T-cell (primary cell): Measurements from ENCODE around the gene NHSL2. TPM values are rescaled to one million over a fixed set of nuclear protein-coding genes. Genes with fewer than 3 reads are reported as not detected.

Experiments
- ATAC-seq, 4 experiments: fragments of 200-7000 bp in 3 of 4; fragments of 150-1000 bp in 1 of 4; cut with Tn5 transposase; replicated peaks in 1 of 4; 1 replicate in 3 of 4; 2 replicates in 1 of 4; pipeline ENCODE4 v1.10.0; 2021; ENCODE audit warnings: moderate library complexity in 3 of 4, mild to moderate bottlenecking in 2 of 4, moderate number of reproducible peaks in 1 of 4
- CTCF ChIA-PET, 2 donors: fragments of 300-600 bp; sonication (Branson Sonifier 250); formaldehyde crosslinking; loops; one replicate each; lab custom pipeline; 2022; ENCODE audit warnings: antibody characterized with exemption in 2 of 2; lab: Charles Lee
- POLR2A ChIA-PET, 2 donors: fragments of 300-600 bp; sonication (Branson Sonifier 250); formaldehyde crosslinking; loops; one replicate each; lab custom pipeline; 2022; ENCODE audit warnings: antibody characterized with exemption in 2 of 2; lab: Charles Lee
- DNase-seq, 35 experiments: peaks; one replicate each; pipeline versions ENCODE4 v3.0.0 to v3.0.0-alpha.2; 2013 to 2023
- H3K27ac ChIP-seq: one replicate; pipeline ENCODE4 v1.5.1; 2013; ENCODE audit warnings: low read length
- H3K27me3 ChIP-seq, 2 experiments: replicated peaks in 1 of 2; 1 replicate in 1 of 2; 2 replicates in 1 of 2; pipeline versions ENCODE4 v1.6.1 to v1.7.0; 2013; ENCODE audit warnings: low read length in 1 of 2, mixed read lengths in 1 of 2; ENCODE audit not compliant: control insufficient read depth in 2 of 2, insufficient read depth in 2 of 2; ENCODE audit errors: extremely low read depth in 1 of 2
- H3K36me3 ChIP-seq, 2 donors: 1 replicate in 1 of 2; 2 replicates in 1 of 2; pipeline versions ENCODE4 v1.6.1 to v1.7.0; 2013; ENCODE audit warnings: low read length in 1 of 2; ENCODE audit not compliant: control insufficient read depth in 2 of 2, insufficient read depth in 1 of 2; ENCODE audit errors: extremely low read depth in 1 of 2
- H3K4me1 ChIP-seq, 2 experiments: 1 replicate in 1 of 2; 2 replicates in 1 of 2; pipeline versions ENCODE4 v1.6.1 to v1.7.0; 2013; ENCODE audit warnings: low read length in 2 of 2, mixed read lengths in 1 of 2; ENCODE audit not compliant: insufficient read depth in 2 of 2, control insufficient read depth in 1 of 2; ENCODE audit errors: extremely low read depth in 1 of 2
- H3K4me3 ChIP-seq, 2 donors: 1 replicate in 1 of 2; 2 replicates in 1 of 2; pipeline versions ENCODE4 v1.5.1 to v1.7.0; 2013; ENCODE audit warnings: mild to moderate bottlenecking in 2 of 2, low read length in 1 of 2, moderate library complexity in 1 of 2; ENCODE audit not compliant: control insufficient read depth in 1 of 2; ENCODE audit errors: extremely low read depth in 1 of 2
- H3K9me3 ChIP-seq: 2 replicates; pipeline ENCODE4 v1.7.0; 2013
- H3K27ac Mint-ChIP-seq, 2 donors: one replicate each; pipeline ENCODE4 v1.8.0; 2020 to 2021; ENCODE audit warnings: mild to moderate bottlenecking in 2 of 2, mixed read lengths in 2 of 2
- H3K27me3 Mint-ChIP-seq, 2 donors: one replicate each; pipeline ENCODE4 v1.8.0; 2021 to 2022; ENCODE audit warnings: mixed read lengths in 2 of 2
- H3K36me3 Mint-ChIP-seq: one replicate; pipeline ENCODE4 v1.8.0; 2021; ENCODE audit warnings: mixed read lengths
- H3K4me1 Mint-ChIP-seq, 3 donors: one replicate each; pipeline ENCODE4 v1.8.0; 2020 to 2022; ENCODE audit warnings: mixed read lengths in 3 of 3, mild to moderate bottlenecking in 1 of 3
- H3K4me3 Mint-ChIP-seq, 3 donors: one replicate each; pipeline ENCODE4 v1.8.0; 2020 to 2022; ENCODE audit warnings: mild to moderate bottlenecking in 3 of 3, mixed read lengths in 3 of 3, moderate library complexity in 3 of 3
- H3K9me3 Mint-ChIP-seq, 3 donors: one replicate each; pipeline ENCODE4 v1.8.0; 2020 to 2022; ENCODE audit warnings: mixed read lengths in 3 of 3
- WGBS: methylation state at CpG from one replicate; pipeline ENCODE4 v1.1.5; 2013; ENCODE audit warnings: missing lambda C conversion rate; ENCODE audit not compliant: insufficient coverage; 5-methylcytosine and 5-hydroxymethylcytosine counted together
- total RNA-seq, 35 experiments: library from RNA in 6 of 35; stranded (reverse) in 6 of 35; fragments of 120-200 nt in 1 of 35; gene quantifications; one replicate each; pipeline versions ENCODE4 v1.2.1 to v1.2.4 and lab custom pipeline; 2013 to 2026

Gene NHSL2
- total RNA-seq, 5 donors from 2014 or later (not counting 1 experiment from before 2014, with no cell fraction given): 3.3 to 11.7 (median 8.1) TPM

GRCh38 chrX:72041176-72041575, 130.5 kb downstream of the NHSL2 start:
- Histone ChIP-seq H3K36me3 (no peaks in the 10 kb centered on the region), H3K4me3 (no peak overlapping the region), H3K27me3 (peaks cover 0 to 2% of the 10 kb centered on the region in 2 experiments), H3K4me1 (peaks cover 0 to 16% of the 10 kb centered on the region in 2 experiments), H3K9me3 (no peaks in the 10 kb centered on the region), H3K27ac (no peak overlapping the region)
- CTCF ChIA-PET: no interaction called here
- H3K9me3 Mint-ChIP-seq: peaks cover 0 to 6% (median 5%) of the 10 kb centered on the region in 3 donors
- H3K4me1 Mint-ChIP-seq: peaks cover 11 to 30% (median 13%) of the 10 kb centered on the region in 3 donors
- DNase-seq: no peak
- no peak overlapping the region for H3K4me3 Mint-ChIP-seq
- POLR2A ChIA-PET: no interaction called here
- 100% methylated on average over 4 of the region's 6 CpGs for whole genome bisulfite sequencing
- H3K36me3 Mint-ChIP-seq: peaks cover 5% of the 10 kb centered on the region
- H3K27ac Mint-ChIP-seq: no peak overlapping the region
- no peak for ATAC-seq
- H3K27me3 Mint-ChIP-seq: peaks cover 0 to 33% of the 10 kb centered on the region in 2 donors

GRCh38 chrX:72041871-72042851, 131.5 kb downstream of the NHSL2 start:
- Mint-ChIP-seq H3K27me3 (peaks cover 0 to 26% of the 10 kb centered on the region in 2 donors), H3K9me3 (no peaks in the 10 kb centered on the region), H3K4me3 (no peak overlapping the region), H3K27ac (peak overlapping the region in 1 of 2 donors; percentile 5), H3K36me3 (no peaks in the 10 kb centered on the region), H3K4me1 (peaks cover 16 to 40% (median 22%) of the 10 kb centered on the region in 3 donors)
- ATAC-seq (no peak), DNase-seq (no peak)
- no peaks in the 10 kb centered on the region for H3K36me3 ChIP-seq
- H3K4me3 ChIP-seq: no peak overlapping the region
- WGBS: 75% methylated on average over 2 of the region's 13 CpGs
- POLR2A ChIA-PET: interaction anchor here (0.6 kb wide), 2 partner anchors 49 to 101 kb away, joined by 4 read pairs; no protein-coding TSS in a partner anchor
- CTCF ChIA-PET: interaction anchor here in 1 of 2 donors (1.0 kb wide), 1 partner anchor 59 kb away, joined by 3 read pairs; no protein-coding TSS in a partner anchor
- H3K27ac ChIP-seq: no peak overlapping the region
- no peaks in the 10 kb centered on the region for H3K9me3 ChIP-seq
- H3K27me3 ChIP-seq: peaks cover 0 to 2% of the 10 kb centered on the region in 2 experiments
- H3K4me1 ChIP-seq: peaks cover 0 to 21% of the 10 kb centered on the region in 2 experiments

GRCh38 chrX:72042852-72043248, 132.2 kb downstream of the NHSL2 start:
- ATAC-seq (no peak), DNase-seq (no peak)
- no peaks in the 10 kb centered on the region for H3K36me3 ChIP-seq
- no peaks in the 10 kb centered on the region for H3K9me3 Mint-ChIP-seq
- peaks cover 0 to 21% of the 10 kb centered on the region in 2 experiments for H3K4me1 ChIP-seq
- H3K4me1 Mint-ChIP-seq: peaks cover 16 to 45% (median 23%) of the 10 kb centered on the region in 3 donors
- no peak overlapping the region for H3K4me3 Mint-ChIP-seq
- ChIA-PET CTCF (interaction anchor here in 1 of 2 donors (1.0 kb wide), 1 partner anchor 59 kb away, joined by 3 read pairs; no protein-coding TSS in a partner anchor), POLR2A (interaction anchor here (0.6 kb wide), 2 partner anchors 50 to 100 kb away, joined by 4 read pairs; no protein-coding TSS in a partner anchor)
- peaks cover 0 to 26% of the 10 kb centered on the region in 2 donors for H3K27me3 Mint-ChIP-seq
- no peaks in the 10 kb centered on the region for H3K36me3 Mint-ChIP-seq
- no peak overlapping the region for H3K4me3 ChIP-seq
- peak overlapping the region in 1 of 2 donors; percentile 23 for H3K27ac Mint-ChIP-seq
- no peaks in the 10 kb centered on the region for H3K9me3 ChIP-seq
- no peaks in the 10 kb centered on the region for H3K27me3 ChIP-seq
- WGBS: no CpG with 5 or more reads among the region's 3 CpGs
- no peak overlapping the region for H3K27ac ChIP-seq

- Histone ChIP-seq H3K9me3 (no peaks in the 10 kb centered on the region), H3K36me3 (no peaks in the 10 kb centered on the region), H3K4me1 (peaks cover 0 to 24% of the 10 kb centered on the region in 2 experiments), H3K4me3 (no peak overlapping the region), H3K27me3 (no peaks in the 10 kb centered on the region), H3K27ac (no peak overlapping the region)
- CTCF ChIA-PET: no interaction called here
- no peak for DNase-seq
- WGBS: no CpG with 5 or more reads among the region's 4 CpGs
- peak overlapping the region in 1 of 2 donors; percentile 11 for H3K27ac Mint-ChIP-seq
- POLR2A ChIA-PET: no interaction called here
- H3K4me3 Mint-ChIP-seq: no peak overlapping the region
- no peak for ATAC-seq
- peaks cover 18 to 49% (median 23%) of the 10 kb centered on the region in 3 donors for H3K4me1 Mint-ChIP-seq
- H3K9me3 Mint-ChIP-seq: no peaks in the 10 kb centered on the region
- H3K36me3 Mint-ChIP-seq: no peaks in the 10 kb centered on the region
- H3K27me3 Mint-ChIP-seq: peaks cover 0 to 31% of the 10 kb centered on the region in 2 donors
These were observed 133.0 kb downstream of the NHSL2 start for GRCh38 chrX:72043636-72044035.

- ChIA-PET CTCF (no interaction called here), POLR2A (interaction anchor here in 1 of 2 donors (0.7 kb wide), 1 partner anchor 1918 kb away, joined by 3 read pairs; no protein-coding TSS in a partner anchor)
- no peak overlapping the region for H3K4me3 ChIP-seq
- H3K27ac ChIP-seq: no peak overlapping the region
- H3K36me3 ChIP-seq: no peaks in the 10 kb centered on the region
- H3K9me3 ChIP-seq: no peaks in the 10 kb centered on the region
- Mint-ChIP-seq H3K9me3 (no peaks in the 10 kb centered on the region), H3K36me3 (no peaks in the 10 kb centered on the region), H3K4me1 (peaks cover 22 to 60% (median 23%) of the 10 kb centered on the region in 3 donors), H3K27me3 (peaks cover 0 to 25% of the 10 kb centered on the region in 2 donors), H3K4me3 (no peak overlapping the region), H3K27ac (peak overlapping the region; percentile 8 to 31)
- no peak for DNase-seq
- peaks cover 0 to 25% of the 10 kb centered on the region in 2 experiments for H3K4me1 ChIP-seq
- no peaks in the 10 kb centered on the region for H3K27me3 ChIP-seq
- ATAC-seq: no peak
- WGBS: no CpG with 5 or more reads among the region's 4 CpGs
These were observed 134.5 kb downstream of the NHSL2 start for GRCh38 chrX:72045141-72045540.

- Histone ChIP-seq H3K36me3 (no peaks in the 10 kb centered on the region), H3K4me1 (peaks cover 0 to 25% of the 10 kb centered on the region in 2 experiments), H3K27ac (no peak overlapping the region), H3K27me3 (no peaks in the 10 kb centered on the region), H3K4me3 (no peak overlapping the region), H3K9me3 (no peaks in the 10 kb centered on the region)
- 89% methylated on average over 8 of the region's 9 CpGs for WGBS
- ChIA-PET CTCF (interaction anchor here in 1 of 2 donors (0.6 kb wide), 1 partner anchor 52 kb away, joined by 5 read pairs; no protein-coding TSS in a partner anchor), POLR2A (no interaction called here)
- Mint-ChIP-seq H3K27me3 (peaks cover 0 to 22% of the 10 kb centered on the region in 2 donors), H3K36me3 (no peaks in the 10 kb centered on the region), H3K27ac (peak overlapping the region; percentile 4 to 43), H3K4me1 (peaks cover 22 to 60% (median 23%) of the 10 kb centered on the region in 3 donors), H3K9me3 (no peaks in the 10 kb centered on the region), H3K4me3 (no peak overlapping the region)
- no peak for ATAC-seq
- no peak for DNase-seq
These were observed 135.1 kb downstream of the NHSL2 start for GRCh38 chrX:72045552-72046277.
